Kidney (tissue), 14 donors: Measurements from ENCODE around the gene WWOX. TPM values are rescaled to one million over a fixed set of nuclear protein-coding genes. Genes with fewer than 3 reads are reported as not detected.

ENCODE experiments used
- DNase-seq, 5 donors: peaks; one replicate each; pipeline ENCODE4 v3.0.0-alpha.2; 2013 to 2020
- FAIRE-seq: peaks from 2 replicates; lab custom pipeline; 2012; peaks lifted over from hg19 to GRCh38; lab: Jason Lieb, UNC
- H3K27ac ChIP-seq, 2 donors: one replicate each; pipeline ENCODE4 v1.7.0; 2013; ENCODE audit warnings: low read depth in 2 of 2, low read length in 2 of 2, inconsistent platforms in 1 of 2
- H3K27me3 ChIP-seq: one replicate; pipeline ENCODE4 v1.7.1; 2013; ENCODE audit warnings: low read length, inconsistent platforms; ENCODE audit not compliant: control insufficient read depth, insufficient read depth
- H3K36me3 ChIP-seq, 3 donors: one replicate each; pipeline versions ENCODE4 v1.7.0 to v1.7.1; 2013; ENCODE audit warnings: low read length in 3 of 3, control low read depth in 1 of 3, inconsistent platforms in 1 of 3; ENCODE audit not compliant: insufficient read depth in 3 of 3, control insufficient read depth in 2 of 3
- H3K4me1 ChIP-seq, 3 donors: one replicate each; pipeline versions ENCODE4 v1.7.0 to v1.7.1; 2013; ENCODE audit warnings: low read length in 3 of 3, inconsistent platforms in 1 of 3, low read depth in 1 of 3; ENCODE audit not compliant: control insufficient read depth in 2 of 3, insufficient read depth in 2 of 3
- H3K4me3 ChIP-seq, 3 donors: one replicate each; pipeline versions ENCODE4 v1.7.0 to v1.8.1; 2013; ENCODE audit warnings: low read length in 3 of 3, control low read depth in 1 of 3, inconsistent platforms in 1 of 3
- H3K9ac ChIP-seq, 3 donors: one replicate each; pipeline versions ENCODE4 v1.7.0 to v1.7.1; 2013; ENCODE audit warnings: low read length in 3 of 3, control low read depth in 1 of 3, inconsistent platforms in 1 of 3
- H3K9me3 ChIP-seq, 3 donors: one replicate each; pipeline versions ENCODE4 v1.7.0 to v1.7.1; 2013; ENCODE audit warnings: low read length in 3 of 3, control low read depth in 1 of 3, inconsistent platforms in 1 of 3; ENCODE audit not compliant: control insufficient read depth in 2 of 3, insufficient read depth in 1 of 3
- intact Hi-C: fragments of 100-400 bp; cut with DNase I; formaldehyde crosslinking; loops from one replicate; pipeline ENCODE4 v1.11.1; 2022
- polyA plus RNA-seq: library from polyadenylated mRNA; stranded (reverse); fragments of 350-450 nt; fragmentation: Illumina TruSeq; extraction: RNeasy Lipid Tissue Mini Kit (QIAGEN cat#74804); gene quantifications from one replicate; pipeline ENCODE4 v1.2.3, GENCODE V29; 2014; ENCODE audit warnings: low read depth, low replicate concordance; ENCODE audit not compliant: insufficient read depth
- total RNA-seq: library from RNA; stranded (reverse); fragmentation: NEBNext Ultra II Directional; extraction: Animal tissue kit (Norgen Biotek cat#: 25700); gene quantifications from one replicate; pipeline ENCODE4 v1.2.1, GENCODE V29; 2021
- TF ChIP-seq, protein P1 (sequence below): IDR thresholded peaks from 3 replicates; pipeline ENCODE4 v1.5.1; 2012; ENCODE audit warnings: mild to moderate bottlenecking, moderate library complexity, borderline replicate concordance; ENCODE audit not compliant: insufficient read depth; ENCODE audit errors: extremely low read depth
- donor health status: control.
- donor health status: control.
- donor health status: control.
- donor health status: control.
- donor health status: control.
- donor health status: DM: yes; HTN: yes; CAD: no.
- donor health status: Normal renal cell carcinoma (clear cell type).

WWOX gene
- total and polyA plus RNA-seq, 2 donors from 2014 or later = 22.5 to 30.3 TPM

- TF ChIP-seq, protein P1, sequence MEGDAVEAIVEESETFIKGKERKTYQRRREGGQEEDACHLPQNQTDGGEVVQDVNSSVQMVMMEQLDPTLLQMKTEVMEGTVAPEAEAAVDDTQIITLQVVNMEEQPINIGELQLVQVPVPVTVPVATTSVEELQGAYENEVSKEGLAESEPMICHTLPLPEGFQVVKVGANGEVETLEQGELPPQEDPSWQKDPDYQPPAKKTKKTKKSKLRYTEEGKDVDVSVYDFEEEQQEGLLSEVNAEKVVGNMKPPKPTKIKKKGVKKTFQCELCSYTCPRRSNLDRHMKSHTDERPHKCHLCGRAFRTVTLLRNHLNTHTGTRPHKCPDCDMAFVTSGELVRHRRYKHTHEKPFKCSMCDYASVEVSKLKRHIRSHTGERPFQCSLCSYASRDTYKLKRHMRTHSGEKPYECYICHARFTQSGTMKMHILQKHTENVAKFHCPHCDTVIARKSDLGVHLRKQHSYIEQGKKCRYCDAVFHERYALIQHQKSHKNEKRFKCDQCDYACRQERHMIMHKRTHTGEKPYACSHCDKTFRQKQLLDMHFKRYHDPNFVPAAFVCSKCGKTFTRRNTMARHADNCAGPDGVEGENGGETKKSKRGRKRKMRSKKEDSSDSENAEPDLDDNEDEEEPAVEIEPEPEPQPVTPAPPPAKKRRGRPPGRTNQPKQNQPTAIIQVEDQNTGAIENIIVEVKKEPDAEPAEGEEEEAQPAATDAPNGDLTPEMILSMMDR = no peak
- no peaks in the 10 kb centered on the region for H3K36me3 ChIP-seq
- H3K9ac ChIP-seq = no peak overlapping the region
- FAIRE-seq = no peak
- no peak overlapping the region for H3K27ac ChIP-seq
- peak overlapping the region in 1 of 3 donors; percentile 4 for H3K4me3 ChIP-seq
- H3K9me3 ChIP-seq = no peaks in the 10 kb centered on the region
- no peak for DNase-seq
- H3K4me1 ChIP-seq = no peaks in the 10 kb centered on the region
- intact Hi-C loops = no loop called here
- no peaks in the 10 kb centered on the region for H3K27me3 ChIP-seq
Measured at GRCh38 chr16:78783570-78784079, 684.2 kb downstream of the WWOX start.

DNA sequence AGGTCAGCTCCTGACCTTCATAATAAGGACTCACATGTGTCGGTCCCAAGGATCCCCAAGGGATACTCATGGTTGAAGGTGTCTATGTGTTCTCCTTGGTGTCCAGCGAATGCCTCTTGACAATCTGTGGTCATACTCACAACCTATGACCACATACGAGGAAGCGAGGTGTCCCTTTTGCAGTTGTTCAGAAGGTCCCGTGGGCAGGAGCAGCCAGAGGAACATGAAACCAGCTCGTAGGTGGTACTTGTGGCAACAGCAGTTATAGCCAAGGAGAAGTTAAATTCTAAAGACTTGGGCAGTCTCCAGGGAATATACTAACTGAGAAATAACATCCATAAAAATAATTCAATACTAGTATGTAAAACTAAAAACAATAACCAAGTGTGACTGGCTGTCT is 685.3 kb downstream of the WWOX start:
- no peaks in the 10 kb centered on the region for H3K36me3 ChIP-seq
- no peak for DNase-seq
- TF ChIP-seq, protein P1 = no peak
- H3K9me3 ChIP-seq = no peaks in the 10 kb centered on the region
- H3K4me1 ChIP-seq = no peaks in the 10 kb centered on the region
- H3K9ac ChIP-seq = no peak overlapping the region
- no peak overlapping the region for H3K27ac ChIP-seq
- no peak for FAIRE-seq
- H3K27me3 ChIP-seq = no peaks in the 10 kb centered on the region
- H3K4me3 ChIP-seq = no peak overlapping the region
- intact Hi-C loops = no loop called here

- intact Hi-C loops = no loop called here
Measured at GRCh38 chr16:78785218-78785617, 685.8 kb downstream of the WWOX start.

More at GRCh38 chr16:78785218-78785617, 685.8 kb downstream of the WWOX start:
- H3K36me3 ChIP-seq = no peaks in the 10 kb centered on the region
- H3K4me3 ChIP-seq = no peak overlapping the region
- no peaks in the 10 kb centered on the region for H3K27me3 ChIP-seq
- no peak overlapping the region for H3K27ac ChIP-seq
- H3K9ac ChIP-seq = no peak overlapping the region
- no peaks in the 10 kb centered on the region for H3K4me1 ChIP-seq
- no peak for DNase-seq
- TF ChIP-seq, protein P1 = no peak
- no peaks in the 10 kb centered on the region for H3K9me3 ChIP-seq
- FAIRE-seq = no peak
